B cell (primary cell): Measurements from ENCODE around the gene FAM47C.
"Not testable (repeated sequence)": the region's sequence is repeated elsewhere in the genome, so short reads cannot be mapped to it uniquely, and the experiment has no call there.

Experiments
- CTCF ChIP-seq: fragments of 200-600 bp; IDR thresholded peaks from one replicate; pipeline ENCODE4 v1.8.0; 2022; ENCODE audit warnings: antibody characterized with exemption, mild to moderate bottlenecking
- EZH2 ChIP-seq: IDR thresholded peaks from 2 replicates; pipeline ENCODE4 v1.6.1; 2012; ENCODE audit warnings: borderline replicate concordance, low read depth, mild to moderate bottlenecking, moderate library complexity, low read length; ENCODE audit not compliant: insufficient read depth, poor library complexity, severe bottlenecking

GRCh38 chrX:37034260-37034659 is 26.1 kb downstream of the FAM47C start:
- TF ChIP-seq CTCF, EZH2: not testable (repeated sequence)
